HG02642 (cell line): ENCODE results near the gene GDPD5.

Source experiments
- ATAC-seq: cut with Tn5 transposase; IDR thresholded peaks from one replicate; pipeline ENCODE4 v1.9.1; 2021; ENCODE audit warnings: mild to moderate bottlenecking; ENCODE audit not compliant: unreplicated experiment, poor library complexity

The GDPD5 gene

DNA sequence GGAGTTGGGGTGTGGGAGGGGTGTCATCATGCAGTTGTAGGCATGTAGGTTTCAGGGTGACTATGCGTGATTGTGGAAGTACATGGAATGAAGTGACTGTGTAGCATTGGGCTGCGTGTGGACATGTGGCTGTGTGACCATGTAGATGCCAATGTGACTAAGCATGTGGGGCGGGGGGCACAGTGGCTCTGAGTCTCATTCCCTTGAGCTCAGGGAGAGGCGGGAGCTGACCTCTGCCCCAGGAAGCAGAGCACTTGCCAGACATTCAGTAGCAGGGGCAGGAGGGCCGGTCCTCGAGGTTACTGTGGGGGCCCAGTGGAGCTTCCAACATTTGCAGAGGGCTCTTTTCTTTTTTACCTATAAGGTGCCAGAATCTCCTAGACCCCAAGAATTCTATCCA is 92.3 kb downstream of the GDPD5 start:
- ATAC-seq, result no peak

- ATAC-seq, result no peak
These were observed 92.8 kb downstream of the GDPD5 start, which contains the start of gene KLHL35 for GRCh38 chr11:75432911-75433321. KLHL35 (minus strand) TSS chr11:75433203; CDS start chr11:75430629, 2,574 bp downstream.

DNA sequence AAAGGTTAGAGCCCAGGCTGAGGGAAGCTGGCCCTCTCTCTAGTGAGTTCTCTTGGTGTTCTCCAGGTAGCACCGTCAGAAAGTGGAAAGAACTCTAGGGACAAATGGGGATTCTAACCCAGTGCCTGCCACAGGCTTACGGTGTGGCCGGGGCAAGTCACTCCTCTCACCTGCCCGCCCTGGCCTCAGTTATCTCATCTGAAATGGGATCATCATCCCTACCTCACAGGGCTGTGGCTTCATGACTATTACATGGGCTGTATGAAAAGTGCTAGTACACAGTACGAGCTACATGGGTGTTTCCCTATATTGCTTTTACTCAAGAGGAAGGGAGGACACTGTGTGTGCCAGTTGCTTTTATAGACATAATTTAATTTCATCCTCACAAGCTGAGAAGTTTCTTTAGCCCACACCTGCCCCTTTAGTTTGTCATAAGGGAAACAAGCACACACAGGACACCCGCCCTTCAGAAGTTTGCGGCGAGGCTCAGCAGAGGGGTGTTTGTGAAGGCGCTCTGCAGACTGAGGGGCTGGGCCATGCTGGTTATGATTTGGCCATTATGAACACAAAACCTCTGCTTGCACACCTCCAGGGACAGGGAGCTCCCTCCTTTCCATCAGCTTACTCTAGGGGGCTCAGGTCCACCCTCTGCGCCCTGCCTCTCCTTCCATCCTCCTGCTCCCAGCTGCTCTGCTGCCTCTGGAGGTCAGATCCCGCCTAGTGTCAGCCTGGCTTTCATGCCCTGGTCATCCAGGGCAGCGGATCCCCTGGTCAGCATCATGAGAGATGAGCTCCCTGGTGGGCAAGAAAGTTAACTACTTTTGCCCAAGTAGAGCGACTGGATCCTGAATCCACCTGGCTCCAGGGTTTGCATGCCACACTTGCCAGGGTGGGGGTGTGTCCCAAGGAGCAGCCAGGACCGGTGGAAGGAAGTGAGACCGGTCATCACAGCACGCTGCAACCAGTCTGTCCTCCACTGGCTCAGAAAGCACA is 93.9 kb downstream of the GDPD5 start:
- ATAC-seq, result no peak

GRCh38 chr11:75430714-75431532 is 94.8 kb downstream of the GDPD5 start:
- ATAC-seq, result no peak

- peak; percentile 38 for ATAC-seq
These were observed 95.6 kb downstream of the GDPD5 start for GRCh38 chr11:75429902-75430713.

DNA sequence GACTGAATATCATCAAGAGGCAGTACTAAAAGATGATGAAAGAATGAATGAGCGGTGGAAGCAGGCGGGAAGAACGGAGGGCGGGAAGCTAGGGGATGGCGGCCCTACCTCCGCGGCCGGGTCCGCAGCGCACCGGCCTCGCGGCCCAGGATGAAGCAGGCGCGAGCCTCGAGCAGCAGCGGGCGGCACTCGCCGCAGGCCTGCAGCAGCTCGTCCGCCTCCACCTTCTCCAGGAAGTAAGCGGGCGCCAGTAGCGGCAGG is 96.2 kb downstream of the GDPD5 start:
- ATAC-seq, result no peak

- ATAC-seq, result no peak
These were observed 96.6 kb downstream of the GDPD5 start for GRCh38 chr11:75428989-75429640.

GRCh38 chr11:75428281-75428724 is 97.4 kb downstream of the GDPD5 start:
- ATAC-seq, result peak; percentile 75

DNA sequence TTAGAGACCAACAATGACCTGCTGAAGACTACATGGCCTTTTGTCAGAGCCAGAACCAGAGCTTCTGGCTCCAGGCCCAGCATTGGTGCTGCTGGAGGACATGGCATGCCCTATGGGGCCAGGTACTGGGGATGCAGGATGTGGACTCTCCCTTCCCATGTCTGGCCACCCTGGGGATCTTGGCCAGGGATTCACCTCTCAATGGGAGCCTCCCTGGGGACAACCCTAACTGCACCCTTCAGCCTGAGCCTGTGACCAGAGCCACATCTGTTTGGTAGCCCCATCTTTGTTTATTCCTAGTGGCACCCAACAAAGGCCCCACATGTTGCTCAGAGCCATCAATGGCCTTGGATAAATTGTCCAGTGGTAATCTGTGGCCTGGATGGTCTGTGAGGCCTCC is 98.6 kb downstream of the GDPD5 start:
- ATAC-seq, result no peak

DNA sequence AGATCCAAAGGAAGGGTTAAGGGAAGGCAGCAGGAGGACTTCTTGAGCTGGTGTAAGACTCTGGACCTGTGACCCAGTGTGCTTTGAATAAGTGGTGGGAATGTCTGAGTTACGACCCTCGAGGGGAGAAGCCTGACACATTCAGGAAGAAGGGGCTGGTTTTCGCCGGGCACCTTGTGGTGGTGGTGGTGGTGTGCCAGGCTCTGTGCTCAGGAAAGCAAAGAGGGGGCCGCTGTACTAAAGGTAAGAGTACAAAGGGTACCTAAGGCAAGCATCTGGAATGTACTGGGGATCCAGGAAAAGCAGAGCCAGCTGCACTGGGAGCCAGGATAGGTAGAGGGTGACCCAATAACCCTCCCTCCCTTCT is 99.0 kb downstream of the GDPD5 start:
- ATAC-seq, result no peak

GRCh38 chr11:75425422-75425821 is 100.3 kb downstream of the GDPD5 start:
- ATAC-seq, result no peak

DNA sequence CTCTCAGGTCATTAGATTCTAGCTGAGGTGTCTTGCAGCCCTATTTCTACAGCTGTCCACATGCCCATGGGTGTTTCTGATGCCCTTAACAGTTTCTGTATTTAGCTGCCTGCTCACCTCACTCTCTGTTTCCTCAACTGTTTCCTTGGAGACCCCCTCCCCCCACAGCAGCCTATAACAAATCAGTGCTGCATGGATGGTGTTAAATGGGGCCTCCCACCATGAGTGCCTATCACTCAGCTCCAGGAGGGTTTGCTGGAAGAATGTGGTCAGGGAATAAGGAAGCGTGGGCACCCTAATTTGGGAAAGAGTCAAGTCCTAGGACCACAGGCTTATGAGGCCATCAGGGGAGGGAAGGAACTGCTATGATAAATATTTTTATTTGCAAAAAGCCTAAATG is 101.3 kb downstream of the GDPD5 start:
- ATAC-seq, result no peak

GRCh38 chr11:75423721-75424120 is 102.0 kb downstream of the GDPD5 start:
- no peak for ATAC-seq

DNA sequence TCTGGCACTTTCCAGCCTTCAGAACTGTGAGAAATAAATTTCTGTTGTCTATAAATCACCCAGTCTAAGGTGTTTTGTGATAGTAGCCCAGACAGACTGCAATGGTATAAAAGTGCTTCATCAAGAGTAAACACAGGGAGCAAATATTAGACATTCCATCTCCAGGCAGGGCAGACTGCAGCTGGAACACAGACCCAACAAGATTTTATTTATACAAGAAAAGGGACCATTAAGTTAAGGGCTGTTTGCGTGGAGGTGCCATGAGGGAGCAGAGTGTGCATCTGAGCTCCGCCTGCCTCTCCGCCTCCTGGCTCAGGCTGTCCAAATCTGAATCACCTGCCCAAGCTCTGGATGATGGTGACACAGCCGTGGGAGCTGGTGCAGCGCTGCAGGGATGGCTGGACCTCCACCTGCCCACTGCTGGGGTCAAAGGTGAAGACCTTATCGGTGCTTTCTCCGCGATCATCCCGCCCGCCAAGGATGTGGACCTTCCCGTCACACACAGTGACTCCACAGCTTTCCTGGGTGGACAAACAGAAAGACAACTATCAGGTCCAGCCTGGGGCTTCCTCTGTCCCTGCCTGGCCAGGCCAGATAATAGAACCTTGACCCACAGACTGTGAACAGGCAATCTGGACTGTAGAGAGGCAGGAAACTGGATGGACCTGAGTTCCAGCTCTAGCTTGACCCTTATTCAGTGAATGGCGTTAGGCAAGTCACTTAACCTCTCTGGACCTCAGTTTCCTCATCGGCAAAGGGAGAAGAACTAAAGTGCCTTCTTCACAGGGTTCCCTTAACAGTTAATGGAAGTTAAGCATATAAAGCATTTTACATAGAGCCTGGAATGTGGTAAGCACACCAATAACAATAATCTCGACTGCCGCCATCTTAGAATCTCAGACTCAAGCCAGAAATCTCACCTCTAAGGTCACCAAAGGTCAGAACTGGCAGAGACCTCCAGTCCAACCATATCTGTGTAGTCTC is 103.2 kb downstream of the GDPD5 start:
- no peak for ATAC-seq

GRCh38 chr11:75421902-75422247 is 103.9 kb downstream of the GDPD5 start:
- no peak for ATAC-seq

DNA sequence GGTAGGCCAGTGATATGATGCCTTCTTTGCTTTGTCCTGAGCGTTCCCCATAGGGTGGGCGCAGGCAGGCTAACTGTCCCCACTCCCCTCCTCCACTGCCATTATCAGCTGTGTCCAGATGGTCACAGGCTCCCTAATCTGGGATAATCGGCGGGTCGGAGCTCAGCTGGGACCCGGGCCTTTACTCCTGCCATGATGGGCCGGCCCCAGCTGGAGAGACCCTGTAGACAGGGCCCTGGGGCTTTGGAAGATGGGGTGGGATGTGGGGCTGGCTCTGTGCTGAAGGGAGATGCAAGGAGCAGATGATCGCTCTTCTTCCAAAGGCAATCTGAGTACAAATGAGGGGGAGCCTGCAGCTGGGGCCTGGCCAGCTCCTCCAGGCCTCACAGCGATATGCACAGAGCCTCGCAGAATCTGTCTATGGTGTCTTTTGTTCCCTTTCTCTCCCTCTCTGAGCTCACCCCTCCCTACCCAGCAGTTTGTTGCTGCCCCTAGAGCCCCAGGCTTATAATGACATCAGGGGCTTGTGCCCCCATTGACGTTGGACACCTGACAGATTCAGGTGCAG is 104.6 kb downstream of the GDPD5 start:
- no peak for ATAC-seq

DNA sequence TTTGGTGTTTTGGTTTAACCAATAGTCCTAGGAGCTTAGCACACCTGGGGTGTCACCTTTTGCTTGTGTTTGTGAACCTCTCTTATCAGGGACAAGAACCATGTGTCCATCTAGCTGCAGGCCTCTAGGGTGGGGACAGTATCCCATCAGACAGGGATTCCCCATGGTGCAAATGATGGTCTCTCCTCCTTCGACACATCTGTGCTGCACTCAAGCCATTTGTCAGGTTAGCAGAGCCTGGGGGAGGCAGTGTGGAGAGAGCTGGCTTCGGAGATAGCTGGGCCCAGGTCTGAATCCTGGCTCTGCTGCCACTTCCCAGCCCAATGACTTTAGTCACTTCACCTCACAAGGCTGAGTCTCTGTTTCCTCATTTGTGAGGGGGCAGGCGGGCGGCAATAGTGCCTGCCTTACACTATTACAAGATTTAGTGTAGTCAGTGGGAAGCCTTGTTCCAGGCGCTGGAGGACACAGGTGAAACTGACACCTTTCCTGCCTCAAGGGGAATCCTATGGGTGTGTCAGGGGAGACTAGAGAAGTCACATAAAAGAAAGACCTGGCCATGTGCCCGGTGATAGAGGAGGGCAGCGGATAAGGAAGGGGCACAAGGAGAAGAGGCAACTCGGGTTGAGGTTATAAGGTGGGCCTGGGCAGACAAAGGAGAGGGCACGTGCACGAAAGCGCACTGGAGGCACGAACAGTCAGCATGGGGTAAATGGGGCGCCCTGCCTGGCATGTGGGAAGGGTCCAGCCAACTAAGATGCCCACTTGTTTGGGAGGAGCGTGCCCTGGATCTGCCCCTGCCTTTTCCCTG is 105.3 kb downstream of the GDPD5 start:
- no peak for ATAC-seq

DNA sequence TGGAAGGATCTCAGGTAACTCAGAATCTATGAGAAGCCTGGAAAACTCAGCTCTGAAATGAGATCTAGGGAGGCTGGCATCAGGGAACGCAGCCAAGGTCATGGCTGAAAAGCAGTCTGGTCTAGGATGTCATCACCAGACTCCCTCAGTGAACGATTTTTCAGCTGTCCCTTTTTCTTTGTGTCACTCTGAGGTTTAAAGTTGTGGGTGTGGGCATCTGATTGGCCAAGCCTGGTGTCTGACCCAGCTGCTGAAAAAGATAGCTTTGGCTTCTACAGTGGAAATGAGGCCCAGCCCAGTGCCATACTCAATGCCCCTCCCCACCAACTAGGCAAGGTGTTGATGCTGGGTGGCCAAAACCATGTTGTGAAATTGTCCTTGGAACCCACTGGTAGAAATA is 111.9 kb downstream of the GDPD5 start:
- no peak for ATAC-seq
